Karpas-422 (cell line): ENCODE data around the gene ARMC7. TPM values are rescaled to one million over a fixed set of nuclear protein-coding genes. Genes with fewer than 3 reads are reported as not detected.
"Not testable (repeated sequence)": the region's sequence is repeated elsewhere in the genome, so short reads cannot be mapped to it uniquely, and the experiment has no call there.

ENCODE experiments used
- DNase-seq: peaks from one replicate; pipeline ENCODE4 v3.0.0-alpha.2; 2015
- H2AFZ ChIP-seq: fragments of 200-600 bp; sonication (generic); 2 replicates; pipeline ENCODE4 v1.6.1; 2014; ENCODE audit warnings: antibody characterized with exemption, low read length, mixed read lengths
- H3K27ac ChIP-seq: fragments of 200-600 bp; sonication (generic); 2 replicates; pipeline ENCODE4 v1.5.1; 2014; ENCODE audit warnings: mild to moderate bottlenecking, low read length, moderate library complexity
- H3K27me3 ChIP-seq: fragments of 200-600 bp; sonication (generic); 2 replicates; pipeline ENCODE4 v1.6.1; 2014; ENCODE audit warnings: low read length, mixed read lengths
- H3K36me3 ChIP-seq: fragments of 200-600 bp; sonication (generic); 2 replicates; pipeline ENCODE4 v1.6.1; 2014; ENCODE audit warnings: low read length, mixed read lengths; ENCODE audit not compliant: insufficient read depth
- H3K4me1 ChIP-seq: fragments of 200-600 bp; sonication (generic); 2 replicates; pipeline ENCODE4 v1.6.1; 2014; ENCODE audit warnings: mild to moderate bottlenecking, low read length, mixed read lengths
- H3K4me2 ChIP-seq: fragments of 200-600 bp; sonication (generic); 2 replicates; pipeline ENCODE4 v1.6.1; 2014; ENCODE audit warnings: low read length, low read depth, mild to moderate bottlenecking; ENCODE audit not compliant: poor library complexity, severe bottlenecking
- H3K4me3 ChIP-seq: fragments of 200-600 bp; sonication (generic); 2 replicates; pipeline ENCODE4 v1.5.1; 2014; ENCODE audit warnings: mild to moderate bottlenecking, antibody characterized with exemption, low read length, mixed read lengths
- H3K79me2 ChIP-seq: fragments of 200-600 bp; sonication (generic); 2 replicates; pipeline ENCODE4 v1.6.1; 2014; ENCODE audit warnings: mild to moderate bottlenecking, low read length, mixed read lengths
- H3K9ac ChIP-seq: fragments of 200-600 bp; sonication (generic); 2 replicates; pipeline ENCODE4 v1.6.0; 2014; ENCODE audit warnings: low read length
- H3K9me2 ChIP-seq: fragments of 200-600 bp; sonication (generic), shearing (Covaris generic); replicated peaks from 2 replicates; pipeline ENCODE4 v1.6.0; 2014; ENCODE audit warnings: mild to moderate bottlenecking, low read length, moderate library complexity; ENCODE audit not compliant: insufficient read depth
- H3K9me3 ChIP-seq: fragments of 300-700, 200-600 bp; sonication (generic); 2 replicates; pipeline ENCODE4 v1.6.1; 2014; ENCODE audit warnings: low read length, mixed read lengths
- H4K20me1 ChIP-seq: fragments of 200-600 bp; sonication (generic); 2 replicates; pipeline ENCODE4 v1.6.1; 2014; ENCODE audit warnings: mild to moderate bottlenecking, antibody characterized with exemption, low read length, low read depth; ENCODE audit not compliant: insufficient read depth
- total RNA-seq: library from RNA; depleted of rRNA; stranded (reverse); fragments of >200 nt; shearing (Covaris generic); gene quantifications from 2 replicates; pipeline ENCODE4 v1.2.3, GENCODE V29; 2014; ENCODE audit warnings: low replicate concordance

ARMC7 gene
- total RNA-seq, 1 experiment from 2014 or later: 6.1 TPM

DNA sequence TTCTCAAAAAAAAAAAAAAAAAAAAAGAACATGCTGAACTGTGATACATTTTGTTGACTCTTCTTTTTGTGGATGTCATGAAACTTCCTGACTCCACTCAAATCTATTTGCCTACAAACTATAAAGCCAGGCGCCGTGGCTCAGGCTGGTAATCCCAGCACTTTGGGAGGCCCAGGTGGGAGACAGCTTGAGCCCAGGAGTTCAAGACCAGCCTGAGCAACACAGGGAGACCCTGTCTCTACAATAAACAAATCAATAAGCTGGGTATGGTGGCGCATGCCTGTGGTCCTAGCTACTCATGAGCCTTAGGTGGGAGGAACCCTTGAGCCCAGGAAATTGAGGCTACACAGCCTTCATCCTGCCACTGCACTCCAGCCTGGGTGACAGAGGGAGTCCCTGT, 23.2 kb downstream of the ARMC7 start:
- Histone ChIP-seq H2AFZ (no peak overlapping the region), H3K9me2 (no peaks in the 10 kb centered on the region), H4K20me1 (peaks cover 11% of the 10 kb centered on the region; the same call in 1 of the 2 replicates), H3K4me3 (no peak overlapping the region), H3K9me3 (no peaks in the 10 kb centered on the region), H3K4me1 (peaks cover 26% of the 10 kb centered on the region), H3K27ac (no peak overlapping the region), H3K27me3 (no peaks in the 10 kb centered on the region), H3K36me3 (peaks cover 7% of the 10 kb centered on the region), H3K79me2 (peaks cover 24% of the 10 kb centered on the region), H3K4me2 (no peak overlapping the region), H3K9ac (no peak overlapping the region)
- no peak for DNase-seq

DNA sequence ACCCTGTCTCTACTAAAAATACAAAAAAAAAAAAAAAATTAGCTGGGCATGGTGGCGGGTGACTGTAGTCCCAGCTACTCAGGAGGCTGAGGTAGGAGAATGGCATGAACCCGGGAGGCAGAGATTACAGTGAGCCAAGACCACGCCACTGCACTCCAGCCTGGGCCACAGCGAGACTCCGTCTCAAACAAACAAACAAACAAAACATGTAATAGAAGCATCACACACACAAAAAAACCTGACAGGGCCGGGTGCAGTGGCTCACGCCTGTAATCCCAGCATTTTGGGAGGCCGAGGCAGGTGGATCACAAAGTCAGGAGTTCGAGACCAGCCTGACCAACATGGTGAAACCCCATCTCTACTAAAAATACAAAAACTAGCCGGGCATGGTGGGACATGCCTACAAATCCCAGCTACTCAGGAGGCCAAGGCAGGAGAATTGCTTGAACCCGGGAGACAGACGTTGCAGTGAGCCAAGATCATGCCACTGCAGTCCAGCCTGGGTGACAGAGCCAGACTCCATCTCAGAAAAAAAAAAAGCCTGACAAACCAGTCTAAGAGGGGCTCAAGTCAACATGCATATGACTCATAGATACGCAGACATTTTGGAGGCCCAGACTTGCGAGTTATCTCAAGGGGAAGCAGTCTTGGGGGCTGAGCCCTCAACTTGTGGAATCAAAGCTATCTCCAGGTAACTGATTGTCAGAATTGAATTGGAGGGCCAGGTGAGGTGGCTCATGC, 24.0 kb downstream of the ARMC7 start:
- not testable (repeated sequence) for H3K9me2 ChIP-seq, H3K9me3 ChIP-seq, H3K27ac ChIP-seq, H2AFZ ChIP-seq, H3K9ac ChIP-seq, H3K27me3 ChIP-seq, DNase-seq, H3K4me3 ChIP-seq, H3K4me2 ChIP-seq
- peaks cover 24% of the 10 kb centered on the region for H3K79me2 ChIP-seq
- H4K20me1 ChIP-seq: peaks cover 11% of the 10 kb centered on the region; the same call in 1 of the 2 replicates
- H3K36me3 ChIP-seq: peaks cover 13% of the 10 kb centered on the region
- peaks cover 26% of the 10 kb centered on the region for H3K4me1 ChIP-seq

GRCh38 chr17:75135452-75135851, 25.7 kb downstream of the ARMC7 start:
- no peak overlapping the region for H2AFZ ChIP-seq
- no peaks in the 10 kb centered on the region for H3K9me3 ChIP-seq
- H3K9ac ChIP-seq: no peak overlapping the region
- no peak for DNase-seq
- peaks cover 7% of the 10 kb centered on the region; the same call in 1 of the 2 replicates for H4K20me1 ChIP-seq
- H3K4me3 ChIP-seq: no peak overlapping the region
- H3K27me3 ChIP-seq: no peaks in the 10 kb centered on the region
- H3K79me2 ChIP-seq: peaks cover 11% of the 10 kb centered on the region
- peaks cover 14% of the 10 kb centered on the region; the same call in 1 of the 2 replicates for H3K36me3 ChIP-seq
- H3K27ac ChIP-seq: no peak overlapping the region
- H3K4me1 ChIP-seq: peaks cover 17% of the 10 kb centered on the region
- H3K4me2 ChIP-seq: no peak overlapping the region
- no peaks in the 10 kb centered on the region for H3K9me2 ChIP-seq

DNA sequence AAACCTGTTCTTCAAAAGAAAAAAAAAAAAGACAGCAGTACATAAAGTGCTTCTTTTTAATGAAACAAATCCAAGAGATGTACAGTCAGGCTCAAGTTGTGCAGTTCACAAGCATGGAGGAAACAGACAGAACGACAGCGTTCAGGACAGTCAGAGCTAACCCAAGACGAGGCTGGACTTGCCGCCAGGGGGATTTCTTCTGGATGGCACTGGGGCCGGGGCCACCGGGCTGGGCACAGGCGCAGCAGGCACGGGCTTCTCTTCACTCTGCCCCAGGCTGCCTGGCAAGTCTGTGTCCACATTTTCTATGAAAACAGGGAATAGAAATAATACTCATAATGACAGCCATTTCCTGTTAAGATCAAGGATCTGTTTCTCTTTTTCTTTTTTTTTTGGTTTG, 26.2 kb downstream of the ARMC7 start:
- peaks cover 14% of the 10 kb centered on the region; the same call in 1 of the 2 replicates for H3K36me3 ChIP-seq
- no peak for DNase-seq
- H3K9ac ChIP-seq: no peak overlapping the region

DNA sequence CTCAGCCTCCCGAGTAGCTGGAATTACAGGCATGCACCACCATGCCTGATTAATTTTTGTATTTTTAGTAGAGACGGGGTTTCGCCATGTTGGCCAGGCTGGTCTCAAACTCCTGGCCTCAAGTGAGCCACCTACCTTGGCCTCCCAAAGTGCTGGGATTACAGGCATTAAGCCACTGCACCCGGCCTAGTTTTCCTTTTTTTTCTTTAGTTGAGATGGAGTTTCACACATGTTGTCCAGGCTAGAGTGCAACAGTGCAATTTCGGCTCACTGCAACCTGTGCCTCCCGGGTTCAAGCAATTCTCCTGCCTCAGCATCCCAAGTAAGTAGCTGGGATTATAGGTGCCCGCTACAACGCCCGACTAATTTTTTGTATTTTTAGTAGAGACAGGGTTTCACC, 28.0 kb downstream of the ARMC7 start:
- not testable (repeated sequence) for H3K79me2 ChIP-seq, H3K4me2 ChIP-seq, H3K4me3 ChIP-seq, H3K9ac ChIP-seq, H3K9me3 ChIP-seq, H4K20me1 ChIP-seq, H3K9me2 ChIP-seq, DNase-seq, H2AFZ ChIP-seq, H3K27ac ChIP-seq, H3K27me3 ChIP-seq, H3K4me1 ChIP-seq
- peaks cover 22% of the 10 kb centered on the region; the same call in 1 of the 2 replicates for H3K36me3 ChIP-seq

More for the DNA sequence above, 26.2 kb downstream of the ARMC7 start:
- H3K9me2 ChIP-seq: no peaks in the 10 kb centered on the region
- peaks cover 13% of the 10 kb centered on the region for H3K4me1 ChIP-seq
- H4K20me1 ChIP-seq: peaks cover 2% of the 10 kb centered on the region; the same call in 1 of the 2 replicates
- no peak overlapping the region for H3K4me2 ChIP-seq
- peaks cover 6% of the 10 kb centered on the region for H3K79me2 ChIP-seq
- H3K27ac ChIP-seq: no peak overlapping the region
- H3K9me3 ChIP-seq: no peaks in the 10 kb centered on the region
- no peak overlapping the region for H2AFZ ChIP-seq
- no peaks in the 10 kb centered on the region for H3K27me3 ChIP-seq
- no peak overlapping the region for H3K4me3 ChIP-seq

DNA sequence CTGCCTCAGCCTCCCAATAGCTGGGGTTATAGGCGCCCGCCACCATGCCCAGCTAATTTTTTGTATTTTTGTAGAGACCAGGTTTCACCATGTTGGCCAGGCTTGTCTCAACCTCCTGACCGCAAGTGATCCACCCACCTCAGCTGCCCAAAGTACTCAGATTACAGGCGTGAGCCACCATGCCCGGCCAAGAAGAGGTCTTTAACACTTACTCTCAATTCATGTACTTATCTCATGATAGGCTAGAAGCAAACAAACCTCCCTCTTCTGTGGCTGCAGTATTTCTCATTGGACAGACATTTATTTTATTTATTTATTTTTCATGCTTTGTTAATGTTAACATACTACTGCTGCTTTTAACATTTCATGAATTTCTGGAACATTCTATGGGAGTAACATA, 28.8 kb downstream of the ARMC7 start:
- no peak for DNase-seq
- Histone ChIP-seq H3K4me2 (no peak overlapping the region), H3K9me3 (no peaks in the 10 kb centered on the region), H3K79me2 (0 out of 2 replicates have a peak, but pooled peaks cover 4% of the 10 kb centered on the region), H3K27me3 (no peaks in the 10 kb centered on the region), H3K27ac (no peak overlapping the region), H2AFZ (no peak overlapping the region), H3K4me1 (no peaks in the 10 kb centered on the region), H4K20me1 (no peaks in the 10 kb centered on the region), H3K9ac (no peak overlapping the region), H3K36me3 (peaks cover 27% of the 10 kb centered on the region; the same call in 1 of the 2 replicates), H3K9me2 (no peaks in the 10 kb centered on the region), H3K4me3 (no peak overlapping the region)

DNA sequence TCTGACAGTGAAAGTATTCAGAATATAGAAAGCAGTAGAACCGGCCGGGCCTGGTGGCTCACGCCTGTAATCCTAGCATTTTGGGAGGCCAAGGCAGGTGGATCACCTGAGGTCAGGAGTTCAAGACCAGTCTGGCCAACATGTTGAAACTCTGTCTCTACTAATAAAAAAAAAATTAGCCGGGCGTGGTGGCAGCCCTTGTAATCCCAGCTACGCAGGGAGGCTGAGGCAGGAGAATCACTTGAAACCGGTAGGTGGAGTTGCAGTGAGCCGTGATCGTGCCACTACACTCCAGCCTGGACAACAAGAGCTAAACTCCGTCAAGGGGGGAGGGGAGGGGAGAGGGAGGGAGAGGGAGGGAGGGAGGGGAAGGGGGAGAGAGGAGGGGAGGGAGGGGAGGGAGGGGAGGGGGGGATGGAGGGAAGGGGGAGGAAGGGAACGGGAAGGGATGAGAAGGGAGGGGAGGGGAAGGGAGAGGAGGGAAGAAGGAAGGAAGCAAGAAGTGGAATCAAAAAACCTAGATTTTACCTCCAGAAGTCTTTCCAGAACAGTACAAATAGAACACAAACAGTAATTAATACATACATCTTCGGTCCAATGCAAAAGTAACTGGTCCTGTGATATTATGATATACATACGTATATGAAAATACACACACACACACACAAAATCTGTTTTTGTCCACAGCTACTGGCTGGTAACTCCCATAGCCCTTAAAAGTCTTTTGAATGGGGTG, 32.6 kb downstream of the ARMC7 start:
- H3K9ac ChIP-seq: no peak overlapping the region
- peaks cover 16% of the 10 kb centered on the region; the same call in 1 of the 2 replicates for H3K79me2 ChIP-seq
- no peak overlapping the region for H3K4me2 ChIP-seq
- H3K27me3 ChIP-seq: no peaks in the 10 kb centered on the region
- H2AFZ ChIP-seq: no peak overlapping the region
- DNase-seq: no peak
- no peak overlapping the region for H3K4me3 ChIP-seq
- no peak overlapping the region for H3K27ac ChIP-seq
- H3K4me1 ChIP-seq: no peaks in the 10 kb centered on the region
- H3K9me2 ChIP-seq: no peaks in the 10 kb centered on the region
- H3K9me3 ChIP-seq: no peaks in the 10 kb centered on the region
- H4K20me1 ChIP-seq: no peaks in the 10 kb centered on the region
- H3K36me3 ChIP-seq: peaks cover 55% of the 10 kb centered on the region

- H3K36me3 ChIP-seq: peaks cover 56% of the 10 kb centered on the region
- no peak for DNase-seq
- no peaks in the 10 kb centered on the region for H3K9me3 ChIP-seq
- no peaks in the 10 kb centered on the region for H3K4me1 ChIP-seq
- H3K4me2 ChIP-seq: no peak overlapping the region
- peaks cover 37% of the 10 kb centered on the region for H3K79me2 ChIP-seq
- H3K27ac ChIP-seq: no peak overlapping the region
- H3K4me3 ChIP-seq: no peak overlapping the region
- H3K27me3 ChIP-seq: no peaks in the 10 kb centered on the region
- no peak overlapping the region for H2AFZ ChIP-seq
- H3K9ac ChIP-seq: no peak overlapping the region
- H4K20me1 ChIP-seq: peaks cover 5% of the 10 kb centered on the region; the same call in 1 of the 2 replicates
- no peaks in the 10 kb centered on the region for H3K9me2 ChIP-seq
Measured at GRCh38 chr17:75144816-75145512, 35.2 kb downstream of the ARMC7 start.
